Activated naive CD4-positive, alpha-beta T cell (primary cell): ENCODE data around the gene LENG8.
"Not testable (repeated sequence)": the region's sequence is repeated elsewhere in the genome, so short reads cannot be mapped to it uniquely, and the experiment has no call there.

Experiments
- DNase-seq, 4 experiments: peaks; one replicate each; lab custom pipeline; 2025; lab: John Stamatoyannopoulos, UW

The LENG8 gene

DNA sequence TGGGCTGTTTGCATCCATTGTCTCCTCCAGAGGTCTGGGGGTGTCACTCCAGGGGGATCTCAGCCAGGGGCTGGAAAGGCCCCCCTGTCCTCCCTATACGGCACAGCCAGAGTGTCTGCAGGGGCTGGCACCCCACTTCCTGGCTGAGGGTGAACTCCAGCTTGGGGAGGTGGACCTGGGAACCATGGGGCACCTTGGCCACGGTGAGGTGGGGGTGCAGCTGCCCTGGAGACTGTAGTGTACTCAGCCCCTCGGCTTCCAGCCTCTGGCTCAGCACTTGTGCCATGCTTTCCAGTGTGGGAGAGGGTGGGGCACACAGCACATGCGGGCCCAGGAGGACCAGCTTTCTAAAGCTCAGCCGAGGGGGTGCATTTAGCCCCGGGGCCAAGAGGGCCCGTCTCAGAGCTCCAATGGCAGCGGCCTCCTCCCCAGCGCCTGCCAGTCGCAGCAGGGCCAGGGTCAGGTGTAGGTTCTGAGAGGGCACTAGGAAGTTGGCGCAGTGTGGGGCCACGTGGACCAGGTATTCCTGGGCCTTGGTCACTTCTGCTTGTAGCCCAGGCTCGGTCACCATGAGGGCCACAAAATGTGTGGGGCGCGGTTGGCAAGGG lies 13.2 kb downstream of the LENG8 start:
- DNase-seq: no peak

GRCh38 chr19:54462655-54463530 lies 13.9 kb downstream of the LENG8 start:
- peak in 3 of 4 experiments; percentile 50 to 54 (median 51) for DNase-seq

DNA sequence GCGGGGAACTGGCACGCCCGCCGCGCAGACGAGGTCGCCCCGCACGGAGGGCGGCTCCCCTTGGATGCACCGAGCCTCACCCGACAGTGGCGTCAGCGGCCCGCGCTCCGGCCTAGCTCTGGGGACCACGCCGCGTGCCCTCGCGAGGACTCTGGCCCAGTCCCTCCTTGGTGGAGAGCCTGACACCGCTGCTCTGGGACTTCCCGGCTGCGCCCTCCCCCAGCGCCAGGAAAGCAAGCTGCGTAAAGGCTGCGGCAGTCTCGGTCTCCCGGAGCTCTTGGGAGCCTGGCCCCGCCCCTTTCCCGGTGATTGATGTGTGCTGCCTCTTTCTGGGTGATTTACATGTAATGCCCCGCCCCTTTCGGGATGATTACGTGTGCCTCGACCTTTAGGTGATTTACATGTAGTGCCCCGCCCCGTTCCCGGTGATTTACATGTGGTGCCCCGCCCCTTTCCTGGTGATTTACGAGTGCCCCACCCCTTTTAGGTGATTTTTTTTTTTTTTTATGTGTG lies 14.6 kb downstream of the LENG8 start, which contains the start of gene LENG9:
Gene LENG9 (minus strand): TSS at position 248 of the 513 bp plus-strand sequence. CDS start 252 bp downstream, outside the sequence.
- peak; percentile 72 to 83 (median 78) for DNase-seq

- DNase-seq: peak; percentile 63 to 81 (median 68)
These were observed 15.1 kb downstream of the LENG8 start for GRCh38 chr19:54464044-54464629.

DNA sequence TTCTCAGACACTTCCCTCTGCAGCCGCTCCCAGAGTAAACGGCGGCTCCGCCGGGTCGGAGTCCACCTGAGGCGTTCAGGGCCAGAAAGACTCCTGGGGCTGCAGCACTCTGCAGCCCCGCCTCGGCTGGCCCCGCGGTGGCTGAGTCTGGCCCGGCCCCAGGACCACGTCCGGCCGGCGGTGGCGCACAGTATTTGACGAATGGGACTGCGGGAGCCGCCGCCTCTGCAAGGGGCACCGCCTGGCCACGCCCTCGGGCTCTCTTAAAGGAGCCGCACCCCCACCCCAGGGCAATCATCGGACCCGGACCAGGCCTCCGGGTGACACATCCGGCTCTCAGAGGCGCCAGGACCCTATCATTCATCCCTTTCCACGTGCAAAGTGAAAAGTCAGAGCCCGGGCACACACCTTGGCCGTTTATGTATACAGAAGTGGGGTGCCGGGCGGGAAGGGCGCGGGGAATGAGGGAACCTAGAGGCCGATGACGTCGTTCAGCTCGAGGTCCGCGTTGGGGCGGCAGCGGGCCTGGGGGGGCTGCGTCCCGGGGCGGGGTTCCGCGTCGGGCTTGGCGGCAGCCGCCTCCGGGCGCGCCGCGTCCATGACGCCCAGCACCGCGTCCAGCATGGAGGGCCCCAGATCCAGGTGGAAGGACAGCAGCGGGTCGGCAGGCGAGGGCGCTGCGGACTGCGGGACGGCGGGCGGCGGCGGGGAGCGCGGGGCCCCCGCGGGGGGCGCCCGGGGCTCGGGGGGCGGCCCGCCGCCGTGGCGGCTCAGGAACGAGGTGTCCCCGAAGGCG lies 15.8 kb downstream of the LENG8 start:
- DNase-seq: peak in 3 of 4 experiments; percentile 30 to 47 (median 32)

GRCh38 chr19:54465426-54466109 lies 16.6 kb downstream of the LENG8 start:
- DNase-seq: no peak

GRCh38 chr19:54466110-54466480 lies 17.1 kb downstream of the LENG8 start:
- not testable (repeated sequence) for DNase-seq

DNA sequence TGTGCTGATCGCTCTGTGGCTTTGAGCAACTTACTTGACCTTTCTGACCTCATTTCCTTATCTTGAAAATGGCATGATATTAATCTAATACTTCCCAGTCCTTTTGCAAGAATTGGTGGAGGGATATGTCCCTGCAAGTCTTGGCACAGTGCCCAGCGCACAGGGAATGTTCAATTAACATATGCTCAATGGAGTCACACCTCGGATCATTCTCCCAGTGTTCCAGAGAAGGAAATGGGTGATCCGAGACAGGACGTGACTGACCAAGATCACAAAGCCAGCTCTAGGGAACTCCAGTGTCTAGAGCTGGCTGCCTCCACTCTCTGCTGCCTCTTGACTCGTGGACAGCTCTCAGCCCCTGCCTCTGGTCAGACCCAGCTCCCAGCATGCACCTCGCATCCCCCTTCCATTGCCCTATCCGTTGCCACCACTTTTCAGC lies 20.5 kb downstream of the LENG8 start:
- no peak for DNase-seq

- no peak for DNase-seq
These were observed 21.4 kb downstream of the LENG8 start for GRCh38 chr19:54470276-54470887.

DNA sequence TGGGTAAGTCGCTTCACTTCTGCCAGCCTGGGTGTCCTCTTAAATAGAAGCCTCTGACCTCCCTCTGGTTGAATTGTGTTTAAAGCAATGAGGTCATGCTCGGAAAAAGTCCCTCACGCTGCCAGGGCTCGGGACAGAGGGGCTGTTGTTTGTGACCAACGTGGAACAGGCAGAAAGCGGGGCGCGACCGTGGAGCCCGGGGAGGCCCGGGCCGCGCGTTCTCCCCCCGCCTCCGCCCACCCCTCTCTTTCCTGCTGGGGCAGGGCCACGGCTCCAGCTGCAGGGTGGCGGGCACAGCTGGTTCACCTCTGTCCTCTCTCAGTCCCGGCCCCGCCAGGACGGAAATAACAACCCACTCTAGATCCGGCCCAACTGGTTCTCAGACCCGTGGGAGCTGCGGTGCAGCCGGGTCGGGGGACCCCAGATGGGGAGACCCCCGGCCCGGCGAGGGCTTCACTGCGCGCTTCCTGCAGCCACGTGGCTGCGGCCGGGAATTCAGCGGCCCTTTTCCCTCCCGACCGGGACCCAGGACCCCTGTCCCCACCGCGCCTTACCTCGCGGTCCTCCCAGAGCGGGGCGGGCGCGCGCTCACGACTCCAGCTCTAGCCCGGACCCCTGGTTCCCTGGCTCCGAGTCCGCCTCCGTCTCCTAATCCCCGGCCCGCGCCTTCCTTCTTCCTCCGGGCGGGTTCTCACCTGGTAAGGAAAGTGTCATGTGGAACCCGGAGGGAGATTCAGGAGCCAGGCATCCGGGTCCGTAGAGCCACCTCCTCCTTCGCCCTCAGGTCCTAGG lies 22.2 kb downstream of the LENG8 start:
- no peak for DNase-seq

GRCh38 chr19:54473071-54473891 lies 24.3 kb downstream of the LENG8 start, which contains the start of gene CDC42EP5:
Gene CDC42EP5, minus strand, starts transcription at chr19:54473296. Its CDS starts 7,749 bp downstream, at chr19:54465547.
- no peak for DNase-seq

- DNase-seq: no peak
These were observed 24.9 kb downstream of the LENG8 start for GRCh38 chr19:54473892-54474372.

DNA sequence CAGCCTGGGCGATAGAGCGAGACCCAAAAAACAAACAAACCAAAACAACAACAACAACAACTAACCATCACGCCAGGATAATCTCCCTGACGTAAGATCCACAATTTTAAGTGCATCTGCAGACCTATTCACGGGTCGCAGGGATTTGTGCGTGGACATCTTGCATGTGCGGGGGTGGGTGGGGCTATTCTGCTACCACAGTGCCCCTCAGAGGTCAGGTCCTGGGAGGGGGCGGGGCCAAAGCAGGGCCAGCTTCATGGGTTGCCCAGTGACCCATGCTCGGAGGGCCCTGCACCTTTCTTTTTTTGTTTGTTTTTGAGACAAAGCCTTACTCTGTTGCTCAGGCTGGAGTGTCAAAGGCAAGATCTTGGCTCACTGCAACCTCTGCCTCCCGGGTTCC lies 26.7 kb downstream of the LENG8 start:
- DNase-seq: no peak

GRCh38 chr19:54477650-54478049 lies 28.7 kb downstream of the LENG8 start:
- no peak for DNase-seq

- no peak for DNase-seq
These were observed 29.8 kb downstream of the LENG8 start for GRCh38 chr19:54478677-54479266.

DNA sequence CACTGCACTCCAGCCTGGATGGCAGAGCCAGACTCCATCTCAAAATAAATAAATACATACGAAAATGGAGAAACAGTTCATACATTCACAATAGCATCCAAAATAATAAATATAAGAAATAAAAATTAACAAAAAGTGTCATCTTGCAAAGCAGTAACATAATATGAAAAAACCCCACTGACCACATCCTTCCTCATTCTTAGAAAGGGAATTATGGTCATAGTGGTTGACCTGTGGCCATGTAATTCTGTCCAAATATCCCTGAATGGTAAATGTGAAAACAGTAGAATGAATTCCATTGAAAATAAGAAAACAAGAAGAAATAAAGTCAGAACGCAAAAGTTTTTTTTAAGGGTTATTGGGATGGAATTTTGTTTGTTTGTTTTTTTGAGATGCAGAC lies 31.1 kb downstream of the LENG8 start:
- no peak for DNase-seq

DNA sequence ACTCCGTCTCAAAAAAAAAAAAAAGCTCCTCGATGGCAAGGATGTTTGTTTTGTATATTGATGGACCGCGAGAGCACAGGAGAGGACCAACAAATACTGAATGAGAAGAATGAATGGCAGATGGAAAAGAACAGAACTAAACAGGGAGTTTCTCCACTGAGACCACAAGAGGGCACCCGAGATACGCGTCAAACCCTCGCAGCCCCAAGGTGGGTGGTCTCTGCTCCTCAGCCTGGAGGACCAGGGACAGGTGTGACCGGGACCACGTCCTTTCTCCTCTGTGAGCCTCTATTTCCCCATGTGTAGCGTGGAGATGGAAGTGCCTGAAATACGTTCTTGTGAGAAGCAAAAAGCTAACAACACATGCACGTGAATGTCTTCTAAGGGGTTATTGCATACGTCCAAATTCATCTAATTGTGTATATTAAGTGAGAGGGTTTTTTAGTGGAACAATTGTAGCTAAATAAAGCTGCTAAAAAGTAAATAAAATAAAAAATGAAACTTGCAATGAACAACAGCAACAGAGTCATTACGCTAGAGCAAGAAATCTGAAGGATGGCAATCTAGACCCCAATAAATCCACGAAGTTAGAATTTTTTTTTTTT lies 32.4 kb downstream of the LENG8 start:
- no peak for DNase-seq

DNA sequence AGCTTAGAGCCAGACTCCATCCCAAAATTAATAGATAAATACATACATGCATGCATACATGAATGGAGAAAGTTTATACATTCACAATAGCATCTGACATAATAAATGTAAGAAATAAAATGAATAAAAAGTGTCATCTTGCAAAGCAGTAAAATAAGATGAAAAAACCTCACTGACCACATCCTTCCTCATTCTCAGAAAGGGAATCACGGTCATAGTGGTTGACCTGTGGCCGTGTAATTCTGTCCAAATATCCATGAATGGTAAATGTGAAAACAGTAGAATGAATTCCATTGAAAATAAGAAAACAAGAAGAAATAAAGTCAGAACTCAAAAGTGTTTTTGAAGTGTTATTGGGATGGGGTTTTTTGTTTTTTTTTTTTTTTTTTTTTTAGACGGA lies 33.9 kb downstream of the LENG8 start:
- no peak for DNase-seq
